GM12801 (cell line): Measurements from ENCODE around the gene ST8SIA5.

Source experiments
- TF ChIP-seq, protein P1 (sequence below): IDR thresholded peaks from one replicate; pipeline ENCODE4 v1.5.1; 2011; ENCODE audit warnings: control low read depth; ENCODE audit not compliant: insufficient read length; ENCODE audit errors: extremely low read depth

ST8SIA5 gene

DNA sequence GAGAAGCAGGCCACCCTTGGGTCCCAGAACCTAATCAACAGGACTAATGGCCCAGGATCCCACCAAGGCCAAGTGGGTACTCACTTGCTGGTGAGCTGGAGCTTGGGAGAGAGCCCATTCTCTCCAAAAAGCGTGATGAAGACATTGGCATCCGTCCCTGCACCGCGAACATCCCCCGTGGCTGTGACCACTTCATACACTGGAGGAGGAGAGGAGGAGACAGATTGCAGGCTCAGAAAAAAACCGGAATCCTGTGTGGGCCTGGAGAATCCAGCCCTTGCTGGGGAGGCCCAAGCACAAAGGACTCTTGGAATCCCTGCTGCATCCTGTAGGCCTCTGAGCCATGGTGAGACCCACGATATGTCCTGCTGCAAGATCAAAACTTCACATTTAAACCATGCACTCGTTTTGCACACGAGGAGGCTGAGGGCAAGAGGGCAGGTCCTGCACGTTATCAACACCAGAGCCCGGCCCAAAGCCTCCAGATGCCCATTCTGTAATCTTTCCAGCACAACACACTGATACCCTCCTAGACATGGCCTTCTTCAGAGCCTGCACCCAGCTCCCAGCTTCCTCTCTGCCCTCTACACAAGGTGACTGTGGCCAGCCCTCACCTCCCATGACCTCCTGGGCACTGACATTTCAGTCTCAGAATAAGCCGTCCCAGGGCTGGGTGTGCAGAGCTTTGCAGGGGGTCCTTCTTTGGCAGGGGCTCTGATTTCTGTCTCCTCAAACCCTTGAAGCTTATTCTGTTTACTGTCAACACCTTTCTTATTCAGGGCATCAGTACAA lies 107.6 kb downstream of the ST8SIA5 start:
- TF ChIP-seq, protein P1, sequence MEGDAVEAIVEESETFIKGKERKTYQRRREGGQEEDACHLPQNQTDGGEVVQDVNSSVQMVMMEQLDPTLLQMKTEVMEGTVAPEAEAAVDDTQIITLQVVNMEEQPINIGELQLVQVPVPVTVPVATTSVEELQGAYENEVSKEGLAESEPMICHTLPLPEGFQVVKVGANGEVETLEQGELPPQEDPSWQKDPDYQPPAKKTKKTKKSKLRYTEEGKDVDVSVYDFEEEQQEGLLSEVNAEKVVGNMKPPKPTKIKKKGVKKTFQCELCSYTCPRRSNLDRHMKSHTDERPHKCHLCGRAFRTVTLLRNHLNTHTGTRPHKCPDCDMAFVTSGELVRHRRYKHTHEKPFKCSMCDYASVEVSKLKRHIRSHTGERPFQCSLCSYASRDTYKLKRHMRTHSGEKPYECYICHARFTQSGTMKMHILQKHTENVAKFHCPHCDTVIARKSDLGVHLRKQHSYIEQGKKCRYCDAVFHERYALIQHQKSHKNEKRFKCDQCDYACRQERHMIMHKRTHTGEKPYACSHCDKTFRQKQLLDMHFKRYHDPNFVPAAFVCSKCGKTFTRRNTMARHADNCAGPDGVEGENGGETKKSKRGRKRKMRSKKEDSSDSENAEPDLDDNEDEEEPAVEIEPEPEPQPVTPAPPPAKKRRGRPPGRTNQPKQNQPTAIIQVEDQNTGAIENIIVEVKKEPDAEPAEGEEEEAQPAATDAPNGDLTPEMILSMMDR: no peak

DNA sequence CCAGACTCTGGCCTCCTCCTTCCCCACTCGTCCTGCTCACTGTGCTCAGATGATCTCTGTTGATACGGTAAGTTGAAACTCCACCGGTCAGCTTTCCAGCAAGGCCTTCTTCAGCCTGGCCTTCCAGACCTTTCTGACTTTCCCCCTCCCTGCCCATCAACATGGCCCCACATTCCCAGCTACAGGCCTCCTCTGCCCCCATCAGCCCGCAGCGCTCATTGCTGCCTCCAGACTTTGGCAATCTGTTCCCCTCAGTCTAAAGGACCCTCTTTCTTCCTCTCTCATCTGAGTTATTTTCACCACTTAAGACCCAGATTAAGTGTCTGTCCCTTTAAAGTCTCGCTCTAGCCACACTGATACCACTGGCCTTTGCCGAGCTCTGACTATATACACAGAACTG lies 110.4 kb downstream of the ST8SIA5 start:
- TF ChIP-seq, protein P1: no peak

DNA sequence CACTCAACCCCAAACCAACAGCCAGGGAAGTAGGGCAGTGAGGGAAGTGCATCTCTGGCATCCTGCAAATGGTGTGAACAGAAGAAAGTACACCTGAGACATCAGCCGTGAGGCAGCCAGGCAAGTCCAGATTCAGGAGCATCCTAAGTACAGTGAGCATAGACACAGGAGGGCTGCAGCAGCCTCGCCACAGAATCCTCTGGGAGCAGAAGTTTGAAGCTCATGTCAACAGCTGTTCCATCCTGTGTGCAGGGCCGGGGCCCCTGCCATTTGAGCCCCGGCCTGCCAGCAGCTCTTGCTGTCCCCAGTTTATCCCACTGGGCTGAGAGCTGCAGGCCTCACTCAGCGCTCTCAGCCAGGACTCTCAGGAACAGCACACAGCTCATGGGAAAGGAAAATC lies 114.3 kb downstream of the ST8SIA5 start:
- TF ChIP-seq, protein P1: no peak

DNA sequence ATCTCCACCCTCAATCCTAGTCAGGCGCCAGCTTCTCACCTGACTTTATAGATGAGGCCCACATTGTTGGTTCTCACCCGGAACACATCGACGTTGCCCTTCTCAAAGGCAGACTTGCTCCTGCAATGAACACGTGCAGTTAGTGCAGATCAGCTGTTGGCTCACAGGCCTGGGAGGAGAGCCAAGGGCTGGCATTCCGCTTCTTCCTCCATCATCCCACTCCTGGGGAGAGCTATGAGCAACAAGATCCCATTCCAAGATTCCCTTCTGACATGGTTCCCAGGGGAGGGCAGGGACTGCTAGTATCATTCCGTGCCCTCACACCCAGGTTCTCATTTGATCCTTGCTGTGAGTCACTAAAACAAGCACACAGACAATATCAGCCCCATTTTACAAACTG lies 114.9 kb downstream of the ST8SIA5 start:
- TF ChIP-seq, protein P1: no peak

DNA sequence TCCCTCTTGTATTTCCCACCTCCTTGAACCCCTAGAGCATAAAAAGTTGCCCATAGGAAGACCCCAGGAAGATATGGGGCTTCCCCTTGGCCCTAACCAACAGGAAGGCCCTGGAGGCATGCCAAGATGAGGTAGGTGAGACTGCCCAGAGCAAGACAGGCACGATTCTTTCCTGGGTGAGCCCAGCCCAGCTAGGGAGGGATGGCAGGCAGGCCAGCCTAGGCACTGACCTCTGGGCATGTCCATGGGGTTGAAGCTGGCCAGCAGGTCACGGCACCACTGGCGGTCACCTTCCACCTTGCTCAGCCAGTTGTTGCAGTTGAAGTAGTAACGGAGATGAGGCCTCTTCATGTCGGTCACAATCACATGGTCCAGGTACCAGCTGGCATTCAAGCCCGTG lies 117.5 kb downstream of the ST8SIA5 start:
- TF ChIP-seq, protein P1: no peak

DNA sequence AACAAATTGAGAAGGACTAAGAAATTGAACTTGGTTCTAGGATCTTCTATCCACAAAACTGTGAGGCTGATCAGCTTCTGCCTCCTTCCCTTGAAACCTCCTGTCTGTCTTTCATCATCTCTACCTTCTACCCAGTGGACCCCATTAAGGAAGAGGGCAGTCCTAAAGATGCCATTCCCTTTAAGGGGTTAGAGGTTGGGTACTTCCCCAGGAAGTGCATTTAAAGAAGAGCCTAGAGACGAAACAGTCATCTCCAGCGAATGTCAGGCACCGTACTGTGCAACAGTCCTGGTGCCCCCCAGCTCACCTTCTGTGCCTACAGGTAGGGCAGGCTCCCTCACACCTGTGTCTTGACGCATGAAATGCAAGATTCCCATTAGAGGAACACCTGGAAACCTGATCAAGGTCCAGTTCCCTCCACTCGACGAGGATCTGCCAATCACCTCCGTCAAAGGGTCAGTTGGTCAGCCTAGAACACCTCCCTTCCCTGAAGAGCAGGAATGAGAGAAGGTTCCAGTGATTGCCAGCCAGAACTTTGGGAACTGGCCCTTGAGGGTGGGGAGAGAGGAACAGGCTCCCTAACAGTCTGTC lies 120.7 kb downstream of the ST8SIA5 start:
- TF ChIP-seq, protein P1: no peak

DNA sequence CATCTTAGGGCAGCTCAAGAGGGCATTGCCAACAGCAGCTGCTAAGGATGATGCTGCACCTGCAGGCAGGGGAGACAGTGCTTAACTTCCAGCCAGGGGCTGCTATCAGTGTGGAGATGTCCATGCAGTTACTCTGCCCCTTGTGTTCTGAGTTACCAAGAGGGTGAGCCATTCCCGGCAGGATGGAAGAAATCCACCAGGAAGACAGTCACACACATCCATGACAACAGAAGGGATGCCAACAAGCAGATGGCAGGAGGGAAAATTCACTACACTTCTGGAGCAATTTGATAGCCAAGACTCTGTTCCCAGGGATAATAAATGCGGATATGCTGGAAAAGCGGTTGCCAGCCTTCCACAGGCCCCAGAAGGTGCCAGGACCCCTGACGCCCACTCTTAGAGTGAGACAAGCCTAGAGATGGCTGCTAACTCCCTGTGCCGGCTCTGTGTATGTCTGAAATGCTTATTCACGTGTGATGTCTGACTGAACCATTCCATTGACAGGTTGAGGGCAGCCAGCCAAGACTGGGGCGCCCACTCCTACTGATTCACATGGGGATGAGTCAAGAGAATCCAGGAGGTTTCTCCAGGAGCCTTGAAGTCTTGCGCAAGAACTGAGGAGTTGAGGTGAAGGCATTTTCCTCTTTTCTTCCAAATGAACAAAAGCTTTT lies 124.3 kb downstream of the ST8SIA5 start:
- TF ChIP-seq, protein P1: no peak
